GM12892 (cell line): ENCODE data around the gene BACH1.

ENCODE experiments used
- POLR2A ChIP-seq: IDR thresholded peaks from 2 replicates; pipeline ENCODE4 v1.6.1; 2011; ENCODE audit warnings: low read depth, low read length, control low read depth
- POLR2AphosphoS5 ChIP-seq: IDR thresholded peaks from 2 replicates; pipeline ENCODE4 v1.6.1; 2011; ENCODE audit warnings: low read depth, low read length, control low read depth
- TAF1 ChIP-seq: IDR thresholded peaks from 2 replicates; pipeline ENCODE4 v1.6.1; 2011; ENCODE audit warnings: low read depth, mild to moderate bottlenecking, control low read depth, low read length, borderline replicate concordance

DNA sequence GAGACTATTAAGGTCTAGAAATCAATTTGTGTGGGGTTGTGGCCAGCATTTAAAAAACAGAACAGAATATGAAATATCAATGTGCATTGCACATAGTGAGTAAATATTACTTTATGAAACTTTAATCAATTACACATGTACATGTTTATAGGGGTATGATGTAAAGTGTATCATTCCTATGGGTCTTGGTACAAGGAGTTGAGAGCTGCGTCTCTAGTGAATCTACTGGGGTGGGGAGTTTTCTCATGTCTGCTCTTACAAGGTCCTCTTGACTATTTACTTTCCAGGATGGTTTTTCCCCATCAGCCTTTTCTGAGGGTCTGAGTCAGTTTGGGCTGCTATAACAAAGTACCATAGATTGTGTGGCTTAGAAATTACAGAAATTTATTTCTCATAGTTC is 75.8 kb downstream of the BACH1 start:
- TF ChIP-seq POLR2AphosphoS5 (no peak), POLR2A (no peak), TAF1 (no peak)
